RCC 7860 (cell line): ENCODE data around the gene COL27A1.

Source experiments
- DNase-seq: peaks from one replicate; pipeline ENCODE4 v3.0.0-alpha.2; 2015; ENCODE audit warnings: low spot score
- FAIRE-seq: peaks from 2 replicates; lab custom pipeline; 2012; peaks lifted over from hg19 to GRCh38; lab: Jason Lieb, UNC

The COL27A1 gene

DNA sequence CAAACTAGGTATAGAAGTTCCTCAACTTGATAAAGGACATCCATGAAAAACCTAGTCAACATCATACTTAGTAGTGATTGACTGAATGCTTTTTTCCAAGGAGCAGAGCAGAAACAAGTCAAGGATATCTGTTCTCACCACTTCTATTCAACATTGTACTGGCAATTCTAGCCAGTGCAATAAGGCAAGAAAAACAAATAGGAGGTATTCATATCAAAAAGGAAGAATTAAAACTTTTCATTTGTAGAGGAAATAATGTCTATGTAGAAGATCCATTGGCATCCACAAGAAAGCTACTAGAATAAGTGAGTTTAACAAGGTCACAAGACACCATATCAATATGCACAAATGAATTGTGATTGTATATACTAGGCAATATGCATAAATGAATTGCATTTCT, 139.3 kb downstream of the COL27A1 start:
- no peak for FAIRE-seq
- DNase-seq = no peak

DNA sequence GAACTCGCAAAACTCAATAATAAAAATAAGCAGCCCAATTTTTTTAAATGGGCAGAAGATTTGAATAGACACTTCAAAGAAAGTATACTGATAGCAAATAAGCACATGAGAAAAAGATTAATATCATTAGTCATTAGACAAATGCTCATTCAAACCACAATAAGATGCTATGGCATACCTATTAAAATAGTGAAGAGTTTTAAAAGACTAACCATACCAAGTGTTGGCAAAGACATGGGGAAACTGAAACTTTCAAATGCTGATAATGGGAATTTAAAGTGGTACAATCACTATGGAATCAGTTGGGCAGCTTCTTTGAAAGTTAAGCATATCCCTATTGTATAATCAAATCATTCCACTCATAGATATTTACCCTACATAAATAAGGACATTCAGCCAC, 141.0 kb downstream of the COL27A1 start:
- FAIRE-seq = no peak
- DNase-seq = no peak

DNA sequence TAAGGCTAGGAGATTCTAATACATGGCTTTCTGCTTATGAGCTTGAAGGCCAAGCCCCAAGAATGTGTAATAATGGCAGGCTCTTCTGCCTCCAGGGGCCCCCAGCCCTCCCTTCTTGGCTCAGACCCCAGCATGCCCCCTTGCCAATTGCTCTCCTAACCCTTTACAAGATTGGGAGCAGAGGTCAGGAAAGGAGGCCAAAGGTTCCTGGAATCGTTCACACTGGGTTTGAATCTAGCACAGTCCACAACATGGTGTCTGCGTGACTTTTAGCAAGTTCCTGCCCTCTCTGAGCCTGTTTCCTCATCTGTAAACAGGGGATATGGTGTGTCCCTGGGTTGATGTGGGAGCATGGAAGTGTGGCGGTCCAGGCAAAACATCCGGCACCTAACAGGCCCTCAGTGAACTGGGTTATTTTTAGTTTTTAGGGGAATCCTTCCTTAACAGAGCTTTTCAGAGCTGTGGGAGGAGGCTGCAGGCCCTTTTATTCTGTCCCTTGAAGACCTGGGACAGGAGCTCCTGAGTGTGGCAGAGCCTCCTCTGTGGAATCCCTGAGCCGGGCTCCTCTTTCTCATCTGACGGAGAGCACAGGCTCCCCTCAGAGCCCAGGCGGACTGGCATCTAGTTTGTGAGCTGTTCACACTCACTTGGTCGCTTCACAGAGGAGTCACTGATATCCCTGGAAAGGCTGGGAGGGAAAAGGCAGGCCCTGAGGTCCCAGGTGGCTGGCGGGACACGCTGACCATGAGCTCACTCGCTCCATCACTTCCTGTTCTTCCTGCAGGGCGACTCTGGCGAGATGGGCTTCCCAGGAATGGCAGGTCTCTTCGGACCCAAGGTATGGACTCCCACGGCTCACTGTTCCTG, 144.2 kb downstream of the COL27A1 start:
- FAIRE-seq (no peak), DNase-seq (no peak)

DNA sequence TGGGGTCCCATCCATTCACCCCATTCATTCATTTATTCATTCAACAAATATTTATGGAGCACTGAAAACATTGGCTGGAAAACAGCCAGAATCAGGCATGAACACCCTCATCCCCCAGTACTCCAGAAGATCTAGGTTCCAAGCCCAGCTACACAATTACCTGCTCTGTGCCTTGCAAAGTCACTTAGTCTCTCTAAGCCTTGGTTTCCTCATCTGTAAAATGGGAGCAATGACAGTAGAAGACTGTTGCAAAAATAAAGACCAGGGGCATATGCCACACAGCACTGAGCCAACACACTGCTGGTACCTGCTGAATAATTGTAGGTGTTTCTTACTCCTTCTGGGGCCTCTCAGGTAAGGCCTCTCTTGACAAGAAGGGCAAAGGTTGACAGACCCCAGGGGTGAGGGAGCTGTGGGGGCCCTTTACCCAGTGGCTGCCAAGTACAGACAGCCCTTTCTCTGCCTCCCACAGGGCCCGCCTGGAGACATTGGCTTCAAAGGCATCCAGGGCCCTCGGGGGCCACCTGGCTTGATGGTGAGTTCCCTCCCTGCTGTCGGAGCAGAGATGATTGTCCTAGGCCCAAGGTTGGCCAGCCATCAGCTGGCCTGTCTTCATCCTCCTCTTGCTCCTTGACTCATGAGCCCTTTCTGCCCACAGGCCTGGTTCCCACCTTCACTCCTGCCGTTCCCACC, 145.0 kb downstream of the COL27A1 start:
- DNase-seq (no peak), FAIRE-seq (no peak)

DNA sequence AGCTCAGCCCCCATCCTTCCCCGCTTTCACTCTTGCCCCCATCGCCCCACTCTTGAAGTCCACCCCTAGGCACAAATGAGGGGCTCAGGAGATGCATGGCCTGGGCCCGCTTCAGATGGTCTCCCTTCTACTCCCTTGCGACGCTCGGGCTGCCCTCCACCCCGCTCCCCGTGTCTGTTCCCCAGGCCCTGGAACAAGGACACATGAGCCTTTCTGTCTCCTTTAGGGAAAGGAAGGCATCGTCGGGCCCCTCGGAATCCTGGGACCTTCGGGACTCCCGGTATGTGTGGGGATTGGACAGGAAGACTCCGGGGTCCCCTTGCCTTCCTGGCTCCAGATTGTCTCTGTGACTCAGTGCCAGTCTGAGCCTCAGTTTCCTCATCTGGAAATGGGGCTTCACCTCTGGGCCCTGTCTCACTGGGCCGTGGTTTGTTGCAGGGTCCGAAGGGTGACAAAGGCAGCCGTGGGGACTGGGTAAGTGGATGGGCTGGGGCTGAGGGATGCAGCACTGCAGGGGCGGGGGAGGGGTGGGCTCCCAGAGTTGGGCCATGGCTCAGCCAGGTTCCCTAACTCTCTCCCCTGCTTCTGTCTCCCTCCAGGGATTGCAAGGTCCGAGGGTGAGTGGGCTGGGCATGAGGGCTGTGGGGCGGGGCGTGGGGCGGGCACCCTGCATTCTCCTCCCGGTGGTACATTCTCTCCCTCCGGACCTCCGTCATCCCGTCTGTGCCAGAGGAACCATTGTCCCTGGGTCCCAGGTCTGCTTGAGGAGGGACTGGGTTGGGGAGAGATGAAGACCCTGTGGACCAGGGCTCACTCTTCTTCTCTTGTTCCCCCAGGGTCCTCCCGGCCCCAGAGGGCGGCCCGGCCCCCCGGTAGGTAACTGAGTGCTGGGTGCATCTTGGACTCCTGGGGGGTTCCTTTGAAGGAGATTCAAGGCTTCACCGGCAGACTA, 145.8 kb downstream of the COL27A1 start:
- DNase-seq (no peak), FAIRE-seq (no peak)

DNA sequence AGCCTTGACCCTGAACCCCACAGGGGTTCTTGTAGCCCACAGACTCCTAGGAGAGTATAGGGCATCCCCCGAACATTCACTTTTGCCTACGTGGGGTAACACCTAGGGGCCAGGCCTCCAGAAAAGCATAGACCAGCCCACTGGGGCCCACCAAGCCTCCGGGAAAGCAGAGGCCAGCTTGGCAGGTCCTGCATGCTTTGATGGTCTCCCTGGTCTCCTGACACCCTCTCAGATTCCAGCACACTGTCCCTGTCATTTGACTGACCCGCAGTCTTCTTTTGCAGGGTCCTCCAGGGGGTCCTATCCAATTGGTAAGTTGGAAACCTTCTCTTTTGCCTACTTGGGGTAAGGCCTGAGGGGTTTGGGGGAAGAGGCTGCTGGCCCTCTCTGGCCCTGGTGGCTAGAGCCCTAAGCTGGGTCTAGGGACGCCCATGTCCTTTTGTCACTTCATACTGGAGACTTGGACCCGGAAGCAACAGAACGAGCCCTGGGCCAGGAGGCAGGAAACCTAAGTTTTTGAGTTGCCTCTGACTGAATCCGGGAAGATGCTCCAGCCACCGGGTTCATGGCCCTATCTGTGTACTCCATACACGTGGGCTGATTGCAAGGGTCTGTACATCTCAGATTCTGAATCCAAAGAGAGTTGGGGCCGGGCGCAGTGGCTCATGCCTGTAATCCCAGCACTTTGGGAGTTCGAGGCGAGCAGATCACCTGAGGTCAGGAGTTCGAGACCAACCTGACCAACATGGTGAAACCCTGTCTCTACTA, 146.6 kb downstream of the COL27A1 start:
- no peak for FAIRE-seq
- no peak for DNase-seq

DNA sequence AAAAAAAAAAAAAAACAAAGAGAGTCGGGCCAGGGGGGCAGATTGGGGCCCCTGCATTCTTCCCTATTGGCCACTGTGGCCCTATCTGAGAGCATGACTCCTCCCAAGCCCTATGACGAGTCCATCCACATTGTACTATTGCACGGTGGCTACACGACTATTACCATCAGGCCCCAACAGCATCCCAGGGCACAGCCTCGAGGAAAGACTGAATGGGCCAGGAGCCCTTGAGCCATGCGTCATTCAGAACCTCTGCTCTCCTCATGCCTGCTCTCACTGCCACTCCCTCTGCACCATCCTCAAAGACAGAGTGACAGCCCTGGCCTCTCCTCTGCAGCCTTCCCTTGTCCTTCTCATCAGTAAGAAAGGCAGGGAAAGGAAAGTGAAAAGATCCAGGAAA, 147.4 kb downstream of the COL27A1 start:
- FAIRE-seq = no peak
- no peak for DNase-seq

DNA sequence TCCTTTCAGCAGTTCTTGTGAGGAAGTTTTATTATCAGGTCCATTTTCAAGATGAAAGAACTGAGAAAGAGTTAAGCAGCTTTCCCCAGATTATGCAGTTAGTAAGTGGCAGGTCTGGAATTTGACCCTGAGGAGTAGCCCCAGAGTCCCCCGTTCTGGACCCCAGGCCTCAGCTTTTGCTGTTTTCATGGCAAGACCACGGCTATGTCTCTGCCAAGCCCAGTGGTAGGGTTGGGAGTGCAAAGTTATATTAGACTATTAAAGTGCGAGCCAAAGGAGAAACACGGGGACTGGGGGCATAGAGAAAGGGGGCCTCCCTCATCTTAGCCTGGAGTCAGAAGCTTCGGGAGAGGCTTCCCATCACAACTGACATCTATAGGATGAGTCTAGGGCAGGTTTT, 148.2 kb downstream of the COL27A1 start:
- FAIRE-seq (no peak), DNase-seq (no peak)

DNA sequence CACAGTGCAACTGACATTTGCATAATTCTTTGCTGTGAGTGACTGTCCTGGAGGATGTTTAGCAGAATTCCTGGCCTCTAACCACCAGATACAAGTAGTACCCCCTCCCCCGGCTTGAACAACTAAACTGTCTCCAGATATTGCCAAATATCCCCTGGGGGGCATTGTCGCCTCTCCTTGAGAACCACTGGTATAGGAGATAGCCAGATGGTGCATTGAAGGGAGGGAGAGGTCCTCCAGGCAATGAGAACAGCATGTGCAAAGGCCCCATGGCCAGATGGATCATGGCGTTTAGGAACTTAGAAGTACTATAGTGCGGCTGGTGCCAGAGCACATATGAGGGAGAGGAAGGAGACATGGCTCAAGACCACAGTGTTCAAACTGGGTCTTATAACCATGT, 148.6 kb downstream of the COL27A1 start:
- FAIRE-seq (no peak), DNase-seq (no peak)

DNA sequence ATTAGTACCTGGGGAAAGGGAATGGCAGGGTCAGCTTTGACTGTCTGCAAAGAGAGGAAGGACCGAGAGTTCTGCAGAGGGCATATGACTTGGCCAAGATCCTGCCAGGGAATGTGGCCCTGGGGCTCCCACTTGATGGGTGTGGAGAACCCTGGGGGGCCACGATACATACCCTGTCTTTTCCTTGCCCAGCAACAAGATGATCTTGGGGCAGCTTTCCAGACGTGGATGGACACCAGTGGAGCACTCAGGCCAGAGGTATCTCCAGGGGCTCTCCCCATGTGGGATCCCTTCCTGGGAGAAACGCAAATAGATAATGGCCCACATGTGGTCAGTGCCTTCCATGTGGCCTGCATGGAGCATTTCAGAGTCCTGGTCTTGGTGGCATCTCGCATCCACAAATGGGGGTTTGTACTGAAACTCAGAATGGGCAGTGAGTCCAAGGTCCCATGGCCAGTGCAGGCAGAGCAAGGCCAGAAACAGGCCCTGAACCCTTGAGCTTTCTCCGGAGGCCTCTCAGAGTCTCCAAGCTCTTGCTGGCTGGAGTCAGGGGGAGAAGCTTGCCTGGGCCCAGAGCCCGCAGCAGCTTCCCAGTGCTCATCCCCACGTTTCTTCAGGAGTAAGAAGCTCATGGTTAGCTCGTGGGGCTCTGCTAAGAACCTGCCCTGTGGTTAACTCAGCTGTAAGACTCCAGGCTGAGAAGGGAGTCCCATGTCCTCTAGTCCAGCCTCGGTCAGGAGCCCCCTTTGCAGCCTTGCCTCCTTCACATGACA, 149.3 kb downstream of the COL27A1 start:
- FAIRE-seq = no peak

DNA sequence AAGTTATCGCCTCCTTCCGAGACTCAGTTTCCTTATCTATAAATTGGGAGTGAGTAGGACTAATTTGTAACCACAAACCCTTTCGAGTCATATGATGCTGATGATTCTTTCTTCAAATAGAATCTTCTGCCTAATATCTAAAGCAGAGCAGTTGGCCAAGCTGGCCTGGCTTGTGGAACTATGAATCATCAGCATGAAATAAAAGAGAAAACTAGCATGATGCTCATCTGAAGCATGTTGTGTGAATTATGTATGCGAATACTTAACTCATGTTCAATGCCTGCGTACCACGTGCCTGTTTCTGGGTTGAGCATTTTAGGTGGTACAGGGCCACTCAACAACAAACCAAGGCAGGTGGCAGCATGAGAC, 152.5 kb downstream of the COL27A1 start:
- DNase-seq (no peak), FAIRE-seq (no peak)

More for the DNA sequence above, 149.3 kb downstream of the COL27A1 start:
- DNase-seq = no peak

DNA sequence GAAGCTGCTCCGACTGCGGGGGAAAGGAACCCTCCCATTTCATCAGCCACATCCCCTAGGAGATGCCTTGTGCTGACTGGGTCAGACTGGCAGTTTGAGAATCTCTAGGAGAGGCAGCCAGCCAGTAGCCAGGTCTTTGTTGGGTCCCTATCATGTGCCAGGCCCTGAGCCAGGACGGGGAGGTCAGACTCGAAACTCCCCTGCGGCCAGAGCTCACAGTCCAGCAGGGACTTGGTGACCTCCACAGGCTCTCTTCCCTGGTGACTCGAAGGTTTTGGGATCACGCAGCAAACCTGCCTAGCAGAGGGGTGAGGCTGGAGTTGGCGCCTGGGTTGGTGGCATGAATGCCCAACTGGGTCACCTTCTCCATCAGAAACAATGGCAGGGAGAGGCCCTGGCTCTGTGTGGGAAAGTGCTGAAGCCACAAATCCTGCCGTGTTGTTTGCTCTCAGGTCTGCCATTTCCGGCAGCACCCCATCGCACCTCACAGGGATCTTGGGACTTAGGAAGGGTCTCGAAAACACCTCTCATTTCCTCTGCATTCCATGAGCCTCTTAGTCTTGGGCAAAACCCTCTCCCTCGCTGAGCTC, 153.1 kb downstream of the COL27A1 start:
- FAIRE-seq (no peak), DNase-seq (no peak)

DNA sequence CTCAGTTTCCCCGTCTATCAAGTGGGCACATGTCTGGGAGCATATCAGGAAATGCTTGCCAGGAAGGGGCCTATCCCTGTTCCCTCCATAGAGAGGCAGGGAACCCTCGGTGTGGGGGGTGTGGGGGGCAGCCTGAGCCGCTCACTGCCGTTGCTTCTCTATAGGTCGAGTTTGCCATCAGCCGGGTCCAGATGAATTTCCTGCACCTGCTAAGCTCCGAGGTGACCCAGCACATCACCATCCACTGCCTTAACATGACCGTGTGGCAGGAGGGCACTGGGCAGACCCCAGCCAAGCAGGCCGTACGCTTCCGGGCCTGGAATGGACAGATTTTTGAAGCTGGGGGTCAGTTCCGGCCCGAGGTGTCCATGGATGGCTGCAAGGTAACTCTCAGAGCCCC, 153.8 kb downstream of the COL27A1 start:
- no peak for FAIRE-seq
- no peak for DNase-seq

DNA sequence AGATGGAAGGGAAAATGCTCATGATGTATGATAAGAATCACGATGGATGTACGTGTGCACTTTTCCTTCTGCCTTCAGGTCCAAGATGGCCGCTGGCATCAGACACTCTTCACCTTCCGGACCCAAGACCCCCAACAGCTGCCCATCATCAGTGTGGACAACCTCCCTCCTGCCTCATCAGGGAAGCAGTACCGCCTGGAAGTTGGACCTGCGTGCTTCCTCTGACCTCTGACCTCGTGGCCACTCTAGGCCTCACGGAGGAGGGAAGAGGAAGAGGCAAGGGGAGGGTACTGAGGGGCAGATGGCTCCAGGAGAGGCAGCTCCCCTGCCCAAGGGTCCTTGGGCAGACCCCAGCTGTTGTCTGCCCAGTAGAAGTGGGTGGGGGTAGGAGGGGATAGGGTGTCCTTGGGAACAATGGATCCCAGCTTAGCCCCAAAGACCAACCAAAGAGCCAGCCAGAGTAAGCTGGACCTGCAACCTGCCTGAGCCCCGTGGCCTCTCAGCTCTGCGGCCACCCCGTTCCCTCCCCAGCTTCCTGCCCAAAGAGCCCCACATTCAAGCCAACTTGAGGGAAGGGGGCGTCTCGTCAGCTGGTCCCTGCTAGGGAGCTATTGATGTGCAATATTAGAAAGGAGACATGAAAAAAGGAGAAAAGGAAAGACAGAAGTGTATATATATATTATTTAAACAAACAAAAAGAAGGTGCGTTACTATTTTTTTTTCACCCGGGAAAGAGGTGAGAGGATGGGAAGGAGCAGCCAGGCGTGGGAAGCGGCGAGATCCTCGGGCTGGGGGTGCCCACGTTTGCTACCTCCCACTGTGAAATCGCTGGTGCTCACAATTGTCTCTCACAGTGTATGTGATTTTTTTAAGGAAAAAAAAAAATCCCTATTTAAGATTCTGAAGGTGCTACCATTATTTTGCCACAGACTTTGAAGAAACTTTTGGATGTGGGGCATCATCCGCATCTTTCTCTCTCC, 155.4 kb downstream of the COL27A1 start:
- DNase-seq (no peak), FAIRE-seq (no peak)

DNA sequence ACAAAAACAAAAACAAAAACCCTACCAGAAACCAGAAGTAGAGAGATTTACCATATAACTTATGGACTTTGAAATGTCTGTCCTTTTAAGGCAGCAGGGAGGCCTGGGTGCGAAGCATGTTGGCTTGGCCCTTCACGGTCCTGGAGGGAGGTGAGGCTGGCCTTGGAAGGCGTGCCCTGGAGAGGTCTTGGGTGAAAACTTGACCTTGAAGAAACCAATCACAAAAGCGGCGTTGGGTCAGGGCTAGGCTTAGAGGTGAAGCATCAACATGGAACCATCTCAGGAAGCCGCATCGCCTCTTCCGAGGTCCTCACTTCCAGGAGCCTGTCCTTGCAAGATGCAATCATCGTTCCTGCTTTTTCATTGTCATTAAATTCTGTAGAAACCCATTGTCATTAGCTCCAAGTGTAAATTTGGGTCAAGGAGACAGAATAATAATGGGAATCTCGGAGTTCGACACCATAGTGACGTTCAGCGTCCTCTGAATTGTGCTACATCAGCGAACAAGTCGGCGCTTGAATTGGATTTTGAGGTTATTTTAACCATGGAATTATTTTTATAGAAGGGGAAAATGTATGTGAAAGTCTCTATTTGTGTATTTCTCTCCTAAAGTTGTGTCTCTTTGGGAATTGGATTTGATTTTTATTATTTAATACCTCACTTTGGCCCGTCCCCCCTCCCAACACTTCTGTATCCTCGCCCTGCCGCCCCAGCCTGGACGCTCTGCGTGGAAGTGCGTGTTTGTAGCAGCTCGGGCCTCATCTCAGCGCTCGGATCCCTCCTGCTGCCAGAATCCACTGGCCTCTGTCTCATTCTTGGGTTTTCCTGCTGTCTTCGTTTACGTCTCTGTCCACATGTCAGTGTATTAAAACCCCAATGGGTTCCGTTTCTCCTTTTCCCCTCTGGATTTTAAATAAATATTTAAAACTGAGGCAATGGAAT, 156.5 kb downstream of the COL27A1 start:
- DNase-seq = no peak
- no peak for FAIRE-seq

DNA sequence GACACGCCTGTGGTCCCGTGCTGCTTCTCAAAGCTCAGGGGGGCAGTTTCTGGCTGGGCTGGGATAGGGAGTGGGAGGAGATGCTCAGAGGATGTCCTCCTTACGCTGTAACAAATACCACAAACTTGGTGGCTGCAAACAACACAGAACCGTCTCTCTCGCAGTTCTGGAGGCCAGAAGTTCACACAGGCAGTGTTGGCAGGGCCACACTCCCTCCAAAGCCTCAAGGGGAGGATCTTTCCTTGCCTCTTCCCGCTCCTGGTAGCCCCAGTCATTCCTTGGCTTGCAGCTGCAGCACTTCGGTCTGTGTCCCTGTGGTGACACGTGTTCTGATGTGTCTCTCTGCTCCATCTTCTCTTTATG, 157.2 kb downstream of the COL27A1 start:
- DNase-seq = no peak
- no peak for FAIRE-seq

DNA sequence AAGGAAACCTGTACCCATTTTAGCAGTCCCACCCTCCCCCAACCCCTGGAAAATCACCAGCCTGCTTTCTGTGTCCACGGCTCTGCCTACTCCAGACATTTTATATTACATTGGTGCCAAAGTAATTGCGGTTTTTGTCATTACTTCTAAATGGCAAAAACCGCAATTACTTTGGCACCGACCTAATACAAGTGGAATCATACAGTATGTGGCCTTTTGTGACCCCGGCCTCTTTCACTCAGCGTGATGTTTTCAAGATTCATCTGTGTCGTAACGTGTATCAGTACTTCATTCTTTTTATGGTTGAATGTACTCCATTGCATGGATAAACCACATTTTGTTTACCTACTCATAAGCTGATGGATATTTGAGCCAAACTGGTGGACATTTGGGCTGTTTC, 157.8 kb downstream of the COL27A1 start:
- FAIRE-seq = no peak
- no peak for DNase-seq
